Cortex of kidney (tissue), 1 donor: ENCODE data around the gene VARS2.
"Not testable (repeated sequence)": the region's sequence is repeated elsewhere in the genome, so short reads cannot be mapped to it uniquely, and the experiment has no call there.

Experiments
- DNase-seq: peaks from one replicate; lab custom pipeline; 2025; lab: John Stamatoyannopoulos, UW

VARS2 gene

GRCh38 chr6:30963641-30964040 lies 49.6 kb downstream of the VARS2 start:
- no peak for DNase-seq

DNA sequence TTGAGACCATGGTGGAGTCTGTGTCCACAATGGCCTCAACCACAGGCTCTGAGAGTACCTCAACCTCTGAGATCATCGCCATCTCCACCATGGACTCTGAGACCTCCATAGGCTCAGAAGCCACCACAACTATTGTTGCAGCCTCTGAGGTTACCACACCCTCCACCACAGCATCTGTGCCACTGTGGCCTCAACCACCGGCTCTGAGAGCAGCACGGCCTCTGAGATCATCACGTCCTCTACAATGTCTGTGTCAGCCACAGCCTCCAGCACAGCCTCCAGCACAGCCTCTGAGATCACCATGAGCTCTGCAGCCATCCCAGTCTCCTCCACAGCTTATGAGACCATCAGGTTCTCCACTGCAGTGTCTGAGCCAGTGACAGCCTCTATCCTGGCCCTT lies 50.0 kb downstream of the VARS2 start:
- no peak for DNase-seq

DNA sequence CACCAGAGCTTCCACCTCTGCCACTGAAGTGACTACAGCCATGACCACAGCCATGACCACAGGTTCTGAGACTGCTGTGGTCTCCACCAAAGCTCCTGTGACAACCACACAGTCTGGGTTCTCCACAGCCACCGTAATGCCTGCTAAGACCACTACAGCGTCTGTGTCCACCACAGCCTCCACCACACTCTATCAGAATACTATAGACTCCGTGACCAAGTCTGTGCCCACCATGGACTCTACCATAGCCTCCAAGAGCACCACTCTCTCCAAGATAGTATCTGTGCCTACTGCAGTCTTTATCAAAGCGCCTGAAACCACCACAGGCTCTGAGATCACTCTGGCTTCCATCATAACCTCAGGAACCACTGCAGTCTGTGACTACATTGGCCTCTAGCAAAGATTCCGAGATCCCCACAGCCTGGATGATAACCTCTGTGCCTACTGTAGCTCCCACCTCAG lies 51.1 kb downstream of the VARS2 start:
- no peak for DNase-seq

- DNase-seq: no peak
Observed at GRCh38 chr6:30966154-30966553, 52.1 kb downstream of the VARS2 start.

DNA sequence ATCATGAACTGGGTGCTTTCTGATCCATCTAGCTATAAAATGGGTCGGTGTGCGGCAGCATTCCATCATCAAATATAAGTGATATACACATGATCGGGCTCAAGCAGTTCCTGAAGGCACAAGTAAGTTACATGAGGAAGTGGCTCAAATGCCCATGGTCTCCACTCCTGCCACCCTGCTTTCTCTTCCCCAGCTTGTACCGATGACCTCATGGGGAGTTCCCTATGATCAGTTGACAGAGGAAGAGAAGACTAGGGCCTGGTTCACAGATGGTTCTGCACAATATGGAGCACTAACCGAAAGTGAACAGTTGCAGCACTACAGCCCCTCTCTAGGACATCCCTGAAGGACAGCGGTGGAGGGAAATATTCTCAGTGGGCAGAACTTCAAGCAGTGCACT lies 55.1 kb downstream of the VARS2 start:
- not testable (repeated sequence) for DNase-seq

DNA sequence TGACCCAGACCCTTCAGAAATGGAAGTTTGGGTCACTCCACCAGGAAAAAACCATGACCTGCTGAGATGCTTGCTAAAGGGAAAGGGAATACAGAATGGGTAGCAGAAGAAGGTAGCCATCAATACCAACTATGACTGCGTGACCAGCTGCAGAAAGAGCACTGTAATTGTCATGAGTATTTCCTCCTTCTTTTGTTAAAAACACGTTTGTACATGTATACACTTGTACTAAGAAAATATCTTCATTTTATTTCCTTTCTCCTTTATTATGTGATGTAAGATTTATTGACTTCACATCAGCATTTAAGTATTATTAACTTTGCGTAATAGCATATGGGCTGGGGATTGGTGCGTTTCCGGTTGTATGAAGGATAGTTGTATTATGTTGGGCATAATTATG lies 56.9 kb downstream of the VARS2 start:
- no peak for DNase-seq

DNA sequence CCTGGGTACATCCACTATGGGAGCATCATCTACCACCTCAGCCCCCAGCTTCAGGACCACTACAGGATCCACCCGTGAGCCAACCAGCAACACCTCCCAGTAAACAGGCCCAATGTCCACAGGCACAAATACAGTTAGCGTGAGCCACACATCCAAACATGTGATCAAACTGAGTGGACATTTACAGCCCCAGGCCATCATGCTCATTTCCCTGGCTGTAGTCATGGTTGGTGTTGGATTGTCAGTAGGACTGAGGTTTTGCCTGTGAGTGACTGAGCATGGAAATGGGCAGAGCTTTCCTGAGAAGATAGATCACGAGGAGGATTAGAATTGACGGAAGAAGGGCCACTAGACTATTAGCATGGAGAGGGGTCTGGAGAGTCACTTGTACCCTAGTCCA lies 58.8 kb downstream of the VARS2 start:
- DNase-seq: no peak

DNA sequence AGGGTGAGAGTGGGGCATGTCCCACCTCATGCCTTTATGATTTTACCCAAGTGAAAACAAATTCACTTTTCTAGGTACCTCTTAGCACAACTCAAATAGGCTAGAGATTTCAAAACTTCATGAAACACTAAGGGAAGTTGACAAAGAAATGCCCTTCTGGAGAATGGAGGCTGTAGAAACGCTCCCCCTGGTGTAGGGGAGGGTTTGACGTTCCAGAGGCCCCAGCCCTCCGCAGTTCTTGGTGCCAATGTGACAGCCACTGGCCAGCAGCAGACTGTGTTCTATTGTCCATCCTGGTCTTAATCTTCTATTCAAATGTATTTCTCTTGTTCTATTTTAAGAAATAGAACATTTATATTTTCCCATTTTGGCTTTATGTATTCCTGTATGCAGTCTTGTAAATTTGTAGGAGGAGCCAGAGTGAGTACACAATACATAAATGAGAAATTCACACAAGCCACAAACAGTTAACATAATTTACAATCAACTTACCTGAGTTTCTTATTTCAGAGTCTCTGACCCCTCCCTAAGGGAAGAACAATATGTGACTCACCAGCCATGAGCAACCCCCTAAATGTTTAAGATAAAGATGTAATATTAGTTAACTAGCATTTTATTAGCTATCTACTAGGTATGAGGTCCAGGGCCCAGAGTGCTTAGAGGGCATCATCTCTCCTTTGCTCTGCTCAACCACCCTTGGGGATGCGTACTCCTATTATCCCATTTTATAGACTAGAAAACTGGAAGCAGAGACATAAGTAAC lies 60.6 kb downstream of the VARS2 start:
- DNase-seq: no peak
